Keratinocyte (primary cell): ENCODE results near the gene GNG13. TPM values are rescaled to one million over a fixed set of nuclear protein-coding genes. Genes with fewer than 3 reads are reported as not detected.

Experiments used
- DNase-seq: peaks from one replicate; pipeline ENCODE4 v3.0.0-alpha.2; 2011; ENCODE audit warnings: low read depth, missing footprints, low spot score
- FAIRE-seq: peaks from 2 replicates; lab custom pipeline; 2011; peaks lifted over from hg19 to GRCh38; lab: Jason Lieb, UNC
- H2AFZ ChIP-seq: 2 replicates; pipeline ENCODE4 v1.6.0; 2012; ENCODE audit warnings: low read length, control low read depth, inconsistent platforms; ENCODE audit not compliant: control insufficient read depth
- H3K27ac ChIP-seq: 2 replicates; pipeline ENCODE4 v1.5.1; 2011; ENCODE audit warnings: low read length; ENCODE audit not compliant: control insufficient read depth, insufficient read depth
- H3K27me3 ChIP-seq: 3 replicates; pipeline ENCODE4 v1.6.0; 2011; ENCODE audit warnings: low read length; ENCODE audit not compliant: control insufficient read depth, insufficient read depth; ENCODE audit errors: extremely low read depth
- H3K36me3 ChIP-seq, 2 experiments: 2 replicates in 1 of 2; 3 replicates in 1 of 2; pipeline ENCODE4 v1.5.1; 2011; ENCODE audit warnings: low read length in 2 of 2, mild to moderate bottlenecking in 1 of 2; ENCODE audit not compliant: control insufficient read depth in 2 of 2, insufficient read depth in 2 of 2; ENCODE audit errors: extremely low read depth in 1 of 2
- H3K4me1 ChIP-seq: 3 replicates; pipeline ENCODE4 v1.5.1; 2011; ENCODE audit warnings: low read length; ENCODE audit not compliant: control insufficient read depth, insufficient read depth; ENCODE audit errors: extremely low read depth
- H3K4me2 ChIP-seq: 3 replicates; pipeline ENCODE4 v1.6.0; 2011; ENCODE audit warnings: low read depth, low read length; ENCODE audit not compliant: control insufficient read depth, insufficient read depth; ENCODE audit errors: extremely low read depth
- H3K4me3 ChIP-seq, 3 experiments: fragments of 200-600 bp in 1 of 3; sonication (generic) in 1 of 3; 2 replicates in 2 of 3; 3 replicates in 1 of 3; pipeline ENCODE4 v1.5.1; 2011 to 2016; ENCODE audit warnings: low read length in 3 of 3, mild to moderate bottlenecking in 3 of 3, control low read depth in 2 of 3, inconsistent platforms in 1 of 3, low read depth in 1 of 3, mixed read lengths in 1 of 3, mixed run types in 1 of 3, moderate library complexity in 1 of 3; ENCODE audit not compliant: control insufficient read depth in 2 of 3, insufficient read depth in 2 of 3; ENCODE audit errors: extremely low read depth in 1 of 3
- H3K79me2 ChIP-seq: 2 replicates; pipeline ENCODE4 v1.6.0; 2012; ENCODE audit warnings: low read length; ENCODE audit not compliant: control insufficient read depth, insufficient read depth
- H3K9ac ChIP-seq: 3 replicates; pipeline ENCODE4 v1.6.0; 2011; ENCODE audit warnings: low read length; ENCODE audit not compliant: control insufficient read depth, insufficient read depth; ENCODE audit errors: extremely low read depth
- H3K9me1 ChIP-seq: 3 replicates; pipeline ENCODE4 v1.6.0; 2011; ENCODE audit warnings: low read length; ENCODE audit not compliant: control insufficient read depth, insufficient read depth; ENCODE audit errors: extremely low read depth
- H3K9me3 ChIP-seq: 2 replicates; pipeline ENCODE4 v1.5.1; 2012; ENCODE audit warnings: low read depth, low read length; ENCODE audit not compliant: control insufficient read depth
- H4K20me1 ChIP-seq: 3 replicates; pipeline ENCODE4 v1.6.0; 2011; ENCODE audit warnings: low read length; ENCODE audit not compliant: control insufficient read depth, insufficient read depth; ENCODE audit errors: extremely low read depth
- EZH2 ChIP-seq: IDR thresholded peaks from one replicate; pipeline ENCODE4 v1.6.1; 2012; ENCODE audit warnings: inconsistent platforms, mild to moderate bottlenecking, low read length, moderate library complexity
- dilution Hi-C: fragments of 300-500 bp; cut with MboI; formaldehyde crosslinking; loops from one replicate; pipeline ENCODE4 v1.7.0; 2020; ENCODE audit warnings: low sequenced_read_pairs; ENCODE audit not compliant: extremely low pct_ligation_motif_present
- polyA plus RNA-seq, 5 experiments: library from polyadenylated mRNA; depleted of rRNA in 3 of 5; stranded (reverse) in 3 of 5; stranded (forward) in 1 of 5; unstranded in 1 of 5; fragments of >200 nt; gene quantifications; 1 replicate in 1 of 5; 2 replicates in 3 of 5; 3 replicates in 1 of 5; pipeline versions ENCODE4 v1.2.1 to v1.2.3, GENCODE V29; 2011 to 2012; ENCODE audit warnings: missing spikeins in 2 of 5, low read depth in 1 of 5, low replicate concordance in 1 of 5
- TF ChIP-seq, protein P1 (sequence below), 3 experiments: IDR thresholded peaks in 1 of 3; conservative IDR thresholded peaks in 1 of 3; optimal IDR thresholded peaks in 1 of 3; 2 replicates in 2 of 3; 3 replicates in 1 of 3; pipeline versions ENCODE3 to v1.5.1; 2011; ENCODE audit warnings: low read length in 3 of 3, mild to moderate bottlenecking in 3 of 3, moderate library complexity in 2 of 3, control low read depth in 1 of 3, inconsistent platforms in 1 of 3; ENCODE audit not compliant: insufficient read depth in 2 of 3; ENCODE audit errors: extremely low read depth in 1 of 3

The GNG13 gene
- polyA plus RNA-seq, 1 donor (not counting 4 experiments of a cell fraction or from before 2014, with no cell fraction given): not detected

- no peak for FAIRE-seq
Observed at GRCh38 chr16:793414-793813, 7.1 kb downstream of the GNG13 start.

GRCh38 chr16:792221-792995 is 8.1 kb downstream of the GNG13 start:
- H2AFZ ChIP-seq: no peak overlapping the region
- peaks cover 0 to 4% of the 10 kb centered on the region in 2 experiments for H3K36me3 ChIP-seq
- no peak overlapping the region for H3K9ac ChIP-seq
- H3K4me3 ChIP-seq: no peak overlapping the region
- H3K79me2 ChIP-seq: peaks cover 20% of the 10 kb centered on the region
- no peaks in the 10 kb centered on the region for H3K9me3 ChIP-seq
- no peaks in the 10 kb centered on the region for H3K9me1 ChIP-seq
- no peak overlapping the region for H3K4me2 ChIP-seq
- H4K20me1 ChIP-seq: no peaks in the 10 kb centered on the region
- H3K4me1 ChIP-seq: peaks cover 9% of the 10 kb centered on the region
- H3K27ac ChIP-seq: no peak overlapping the region
- DNase-seq (no peak), FAIRE-seq (no peak)
- H3K27me3 ChIP-seq: no peaks in the 10 kb centered on the region
- TF ChIP-seq EZH2: no peak
- TF ChIP-seq, protein P1, sequence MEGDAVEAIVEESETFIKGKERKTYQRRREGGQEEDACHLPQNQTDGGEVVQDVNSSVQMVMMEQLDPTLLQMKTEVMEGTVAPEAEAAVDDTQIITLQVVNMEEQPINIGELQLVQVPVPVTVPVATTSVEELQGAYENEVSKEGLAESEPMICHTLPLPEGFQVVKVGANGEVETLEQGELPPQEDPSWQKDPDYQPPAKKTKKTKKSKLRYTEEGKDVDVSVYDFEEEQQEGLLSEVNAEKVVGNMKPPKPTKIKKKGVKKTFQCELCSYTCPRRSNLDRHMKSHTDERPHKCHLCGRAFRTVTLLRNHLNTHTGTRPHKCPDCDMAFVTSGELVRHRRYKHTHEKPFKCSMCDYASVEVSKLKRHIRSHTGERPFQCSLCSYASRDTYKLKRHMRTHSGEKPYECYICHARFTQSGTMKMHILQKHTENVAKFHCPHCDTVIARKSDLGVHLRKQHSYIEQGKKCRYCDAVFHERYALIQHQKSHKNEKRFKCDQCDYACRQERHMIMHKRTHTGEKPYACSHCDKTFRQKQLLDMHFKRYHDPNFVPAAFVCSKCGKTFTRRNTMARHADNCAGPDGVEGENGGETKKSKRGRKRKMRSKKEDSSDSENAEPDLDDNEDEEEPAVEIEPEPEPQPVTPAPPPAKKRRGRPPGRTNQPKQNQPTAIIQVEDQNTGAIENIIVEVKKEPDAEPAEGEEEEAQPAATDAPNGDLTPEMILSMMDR (optimal IDR thresholded peaks at IDR 0.05 in 1 of 3, IDR thresholded peaks at IDR 0.05 in 1 of 3, conservative IDR thresholded peaks at IDR 0.05 in 1 of 3; ENCODE audit: extremely low read depth in 1 of 3, insufficient read depth in 2 of 3, low read length in 3 of 3): no peak
- dilution Hi-C loops: no loop called here

More at GRCh38 chr16:793414-793813, 7.1 kb downstream of the GNG13 start:
- no peak overlapping the region for H3K27ac ChIP-seq
- H3K4me3 ChIP-seq: no peak overlapping the region
- no peaks in the 10 kb centered on the region for H3K9me1 ChIP-seq
- no peak overlapping the region for H2AFZ ChIP-seq
- no peaks in the 10 kb centered on the region for H4K20me1 ChIP-seq
- dilution Hi-C loops: no loop called here
- peaks cover 0 to 4% of the 10 kb centered on the region in 2 experiments for H3K36me3 ChIP-seq
- H3K79me2 ChIP-seq: peaks cover 13% of the 10 kb centered on the region
- H3K4me1 ChIP-seq: peaks cover 8% of the 10 kb centered on the region
- no peak overlapping the region for H3K4me2 ChIP-seq
- H3K9ac ChIP-seq: no peak overlapping the region
- H3K27me3 ChIP-seq: no peaks in the 10 kb centered on the region
- DNase-seq: no peak
- no peaks in the 10 kb centered on the region for H3K9me3 ChIP-seq
- TF ChIP-seq, protein P1 (optimal IDR thresholded peaks at IDR 0.05 in 1 of 3, IDR thresholded peaks at IDR 0.05 in 1 of 3, conservative IDR thresholded peaks at IDR 0.05 in 1 of 3; ENCODE audit: extremely low read depth in 1 of 3, insufficient read depth in 2 of 3, low read length in 3 of 3): no peak
- TF ChIP-seq EZH2: no peak
